Calu3 (cell line): Measurements from ENCODE around the gene TMA7. TPM values are rescaled to one million over a fixed set of nuclear protein-coding genes. Genes with fewer than 3 reads are reported as not detected.

Experiments
- BruUV-seq: library from RNA; stranded (reverse); fragments of 400-500 nt; replicated peaks from 2 replicates; lab custom pipeline; 2021; lab: Mats Ljungman, UMichigan
- CTCF ChIA-PET: fragments of 300-600 bp; sonication (Branson Sonifier 250); formaldehyde crosslinking; loops from one replicate; lab custom pipeline; 2022; ENCODE audit warnings: antibody characterized with exemption; lab: Charles Lee
- DNase-seq: peaks from one replicate; pipeline ENCODE4 v3.0.0; 2022
- H3K27ac Mint-ChIP-seq: one replicate; pipeline ENCODE4 v1.8.0; 2022; ENCODE audit warnings: mixed read lengths; ENCODE audit not compliant: unreplicated experiment
- H3K27me3 Mint-ChIP-seq: one replicate; pipeline ENCODE4 v1.8.0; 2022; ENCODE audit warnings: mixed read lengths; ENCODE audit not compliant: unreplicated experiment
- H3K36me3 Mint-ChIP-seq: one replicate; pipeline ENCODE4 v1.8.0; 2022; ENCODE audit warnings: mild to moderate bottlenecking, moderate library complexity, mixed read lengths; ENCODE audit not compliant: insufficient read depth, unreplicated experiment
- H3K4me1 Mint-ChIP-seq: one replicate; pipeline ENCODE4 v1.8.0; 2022; ENCODE audit warnings: mild to moderate bottlenecking, low read depth, mixed read lengths; ENCODE audit not compliant: unreplicated experiment
- H3K4me3 Mint-ChIP-seq: one replicate; pipeline ENCODE4 v1.8.0; 2022; ENCODE audit warnings: mild to moderate bottlenecking, low read depth, moderate library complexity, mixed read lengths; ENCODE audit not compliant: unreplicated experiment
- H3K9me3 Mint-ChIP-seq: one replicate; pipeline ENCODE4 v1.8.0; 2022; ENCODE audit warnings: low read depth, mixed read lengths; ENCODE audit not compliant: unreplicated experiment
- CTCF ChIP-seq: fragments of 200-600 bp; IDR thresholded peaks from one replicate; pipeline ENCODE4 v1.8.0; 2022; ENCODE audit warnings: antibody characterized with exemption; ENCODE audit not compliant: unreplicated experiment
- intact Hi-C: fragments of 100-400 bp; cut with micrococcal nuclease; formaldehyde crosslinking; loops from one replicate; pipeline ENCODE4 v1.10.0; 2022; ENCODE audit not compliant: unreplicated experiment
- total RNA-seq: library from RNA; stranded (reverse); gene quantifications from 2 replicates; pipeline ENCODE4 v1.2.3, GENCODE V29; 2022

The TMA7 gene
- total RNA-seq, 1 experiment from 2014 or later = 171 TPM

GRCh38 chr3:48403533-48404439 is 36.3 kb upstream of the TMA7 start:
- Mint-ChIP-seq H3K4me3 (no peak overlapping the region), H3K27ac (no peak overlapping the region), H3K4me1 (peaks cover 13% of the 10 kb centered on the region), H3K27me3 (no peaks in the 10 kb centered on the region), H3K9me3 (no peaks in the 10 kb centered on the region), H3K36me3 (peaks cover 40% of the 10 kb centered on the region)
- DNase-seq = no peak
- no TSS peak for BruUV-seq
- TF ChIP-seq CTCF = no peak
- CTCF ChIA-PET = interaction anchor here (1.7 kb wide), 1 partner anchor 32 kb away, joined by 5 read pairs; no protein-coding TSS in a partner anchor
- intact Hi-C loops = loop anchor here (5.0 kb wide), 1 partner anchor 104 kb away; no protein-coding TSS in a partner anchor

GRCh38 chr3:48404440-48405342 is 35.4 kb upstream of the TMA7 start:
- CTCF ChIA-PET = interaction anchor here (1.7 kb wide), 1 partner anchor 31 kb away, joined by 5 read pairs; no protein-coding TSS in a partner anchor
- peaks cover 13% of the 10 kb centered on the region for H3K4me1 Mint-ChIP-seq
- no peaks in the 10 kb centered on the region for H3K27me3 Mint-ChIP-seq
- no peak overlapping the region for H3K4me3 Mint-ChIP-seq
- intact Hi-C loops = loop anchor here (5.0 kb wide), 1 partner anchor 103 kb away; no protein-coding TSS in a partner anchor
- H3K9me3 Mint-ChIP-seq = no peaks in the 10 kb centered on the region
- DNase-seq = no peak
- TF ChIP-seq CTCF = no peak
- H3K36me3 Mint-ChIP-seq = peaks cover 40% of the 10 kb centered on the region
- no peak overlapping the region for H3K27ac Mint-ChIP-seq
- no TSS peak for BruUV-seq

- Mint-ChIP-seq H3K4me3 (no peak overlapping the region), H3K9me3 (no peaks in the 10 kb centered on the region), H3K4me1 (peaks cover 13% of the 10 kb centered on the region), H3K27me3 (no peaks in the 10 kb centered on the region), H3K36me3 (peaks cover 38% of the 10 kb centered on the region), H3K27ac (no peak overlapping the region)
- DNase-seq = no peak
- TF ChIP-seq CTCF = no peak
- BruUV-seq = no TSS peak
- intact Hi-C loops = no loop called here
- CTCF ChIA-PET = interaction anchor here (1.7 kb wide), 1 partner anchor 31 kb away, joined by 5 read pairs; no protein-coding TSS in a partner anchor
Measured at GRCh38 chr3:48405343-48405881, 34.6 kb upstream of the TMA7 start.

- no peaks in the 10 kb centered on the region for H3K9me3 Mint-ChIP-seq
- no peaks in the 10 kb centered on the region for H3K27me3 Mint-ChIP-seq
- CTCF ChIA-PET = interaction anchor here (0.5 to 3.4 kb wide), 3 partner anchors 30 to 167 kb away, joined by 4 to 14 read pairs (median 5); no protein-coding TSS in a partner anchor
- no TSS peak for BruUV-seq
- DNase-seq = no peak
- peaks cover 13% of the 10 kb centered on the region for H3K4me1 Mint-ChIP-seq
- H3K36me3 Mint-ChIP-seq = peaks cover 39% of the 10 kb centered on the region
- no peak overlapping the region for H3K27ac Mint-ChIP-seq
- TF ChIP-seq CTCF = no peak
- H3K4me3 Mint-ChIP-seq = no peak overlapping the region
- intact Hi-C loops = no loop called here
Measured at GRCh38 chr3:48405971-48406370, 34.1 kb upstream of the TMA7 start.
